ENCODE measurements around the gene CYGB. TPM values are rescaled to one million over a fixed set of nuclear protein-coding genes. Genes with fewer than 3 reads are reported as not detected.
A peak's percentile ranks its signal among the peaks of the same experiment; 100 is the strongest.

The CYGB gene
- total and polyA plus RNA-seq, 9 of the 15 experiments (the other 6 are each of a cell fraction or from before 2014, with no cell fraction given) = 0.08 to 0.95 (median 0.18) TPM; not detected in 5

DNA sequence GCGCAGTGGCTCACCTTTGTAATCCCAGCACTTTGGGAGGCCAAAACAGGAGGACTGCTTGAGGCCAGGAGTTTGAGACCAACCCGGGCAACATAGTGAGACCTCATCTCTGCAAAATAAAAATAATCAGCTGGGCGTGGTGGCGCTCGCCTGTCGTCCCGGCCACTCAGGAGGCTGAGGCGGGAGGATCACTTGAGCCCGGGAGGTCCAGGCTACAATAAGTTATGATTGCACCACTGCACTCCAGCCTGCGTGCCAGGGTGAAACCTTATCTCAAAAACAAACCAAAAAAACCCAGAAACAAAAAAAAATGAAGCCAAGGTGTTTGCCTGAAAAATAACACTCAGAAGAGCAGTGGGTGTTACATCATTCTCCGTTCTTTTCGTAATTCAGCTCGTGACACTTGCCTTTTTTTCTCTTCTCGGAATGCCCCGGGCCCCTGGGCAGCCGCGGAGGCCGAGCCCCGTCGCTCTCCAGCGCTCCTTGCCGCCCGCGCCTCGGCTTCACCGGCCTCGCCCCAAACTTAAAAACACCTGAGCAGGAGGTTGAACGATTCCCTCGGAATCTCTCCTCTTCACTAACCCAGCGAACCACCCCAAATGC is 19.4 kb upstream of the CYGB start (continued):
- TF ChIP-seq, protein P1, sequence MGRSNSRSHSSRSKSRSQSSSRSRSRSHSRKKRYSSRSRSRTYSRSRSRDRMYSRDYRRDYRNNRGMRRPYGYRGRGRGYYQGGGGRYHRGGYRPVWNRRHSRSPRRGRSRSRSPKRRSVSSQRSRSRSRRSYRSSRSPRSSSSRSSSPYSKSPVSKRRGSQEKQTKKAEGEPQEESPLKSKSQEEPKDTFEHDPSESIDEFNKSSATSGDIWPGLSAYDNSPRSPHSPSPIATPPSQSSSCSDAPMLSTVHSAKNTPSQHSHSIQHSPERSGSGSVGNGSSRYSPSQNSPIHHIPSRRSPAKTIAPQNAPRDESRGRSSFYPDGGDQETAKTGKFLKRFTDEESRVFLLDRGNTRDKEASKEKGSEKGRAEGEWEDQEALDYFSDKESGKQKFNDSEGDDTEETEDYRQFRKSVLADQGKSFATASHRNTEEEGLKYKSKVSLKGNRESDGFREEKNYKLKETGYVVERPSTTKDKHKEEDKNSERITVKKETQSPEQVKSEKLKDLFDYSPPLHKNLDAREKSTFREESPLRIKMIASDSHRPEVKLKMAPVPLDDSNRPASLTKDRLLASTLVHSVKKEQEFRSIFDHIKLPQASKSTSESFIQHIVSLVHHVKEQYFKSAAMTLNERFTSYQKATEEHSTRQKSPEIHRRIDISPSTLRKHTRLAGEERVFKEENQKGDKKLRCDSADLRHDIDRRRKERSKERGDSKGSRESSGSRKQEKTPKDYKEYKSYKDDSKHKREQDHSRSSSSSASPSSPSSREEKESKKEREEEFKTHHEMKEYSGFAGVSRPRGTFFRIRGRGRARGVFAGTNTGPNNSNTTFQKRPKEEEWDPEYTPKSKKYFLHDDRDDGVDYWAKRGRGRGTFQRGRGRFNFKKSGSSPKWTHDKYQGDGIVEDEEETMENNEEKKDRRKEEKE (IDR thresholded peaks at IDR 0.05; ENCODE audit: borderline replicate concordance in 1 of 2, control insufficient read depth in 1 of 2, low read depth in 2 of 2, low read length in 1 of 2) = no peak
- TF ChIP-seq GTF2F1 (IDR thresholded peaks at IDR 0.05; ENCODE audit: low read depth, low read length) (no peak), MEF2A (IDR thresholded peaks at IDR 0.05; ENCODE audit: control insufficient read depth, low read depth, low read length) (no peak), TAF1 (IDR thresholded peaks at IDR 0.05; ENCODE audit: control insufficient read depth, extremely low read depth, insufficient read depth, low read length, severe bottlenecking) (no peak), HLTF (IDR thresholded peaks at IDR 0.05) (no peak), CEBPG (CRISPR knock-in tag; IDR thresholded peaks at IDR 0.05) (0 out of 2 replicates have a peak, but pooled peaks have one; percentile 53), CEBPG (tag; conservative IDR thresholded peaks at IDR 0.05 in 1 of 2, IDR thresholded peaks at IDR 0.05 in 1 of 2) (peak; percentile 82 to 90), RB1 (IDR thresholded peaks at IDR 0.05; ENCODE audit: low read depth) (0 out of 2 replicates have a peak, but pooled peaks have one; percentile 8), ARID1B (IDR thresholded peaks at IDR 0.05) (peak; percentile 12; the same call in 1 of the 2 replicates), DPF2 (IDR thresholded peaks at IDR 0.05) (0 out of 2 replicates have a peak, but pooled peaks have one; percentile 18), MEIS2 (IDR thresholded peaks at IDR 0.05; ENCODE audit: partially characterized antibody) (no peak), HDAC2 (IDR thresholded peaks at IDR 0.05) (no peak), SP1 (CRISPR knock-in tag; IDR thresholded peaks at IDR 0.05) (no peak), SMARCE1 (IDR thresholded peaks at IDR 0.05) (peak; percentile 46; the same call in 1 of the 2 replicates)
- TF ChIP-seq, protein P2, sequence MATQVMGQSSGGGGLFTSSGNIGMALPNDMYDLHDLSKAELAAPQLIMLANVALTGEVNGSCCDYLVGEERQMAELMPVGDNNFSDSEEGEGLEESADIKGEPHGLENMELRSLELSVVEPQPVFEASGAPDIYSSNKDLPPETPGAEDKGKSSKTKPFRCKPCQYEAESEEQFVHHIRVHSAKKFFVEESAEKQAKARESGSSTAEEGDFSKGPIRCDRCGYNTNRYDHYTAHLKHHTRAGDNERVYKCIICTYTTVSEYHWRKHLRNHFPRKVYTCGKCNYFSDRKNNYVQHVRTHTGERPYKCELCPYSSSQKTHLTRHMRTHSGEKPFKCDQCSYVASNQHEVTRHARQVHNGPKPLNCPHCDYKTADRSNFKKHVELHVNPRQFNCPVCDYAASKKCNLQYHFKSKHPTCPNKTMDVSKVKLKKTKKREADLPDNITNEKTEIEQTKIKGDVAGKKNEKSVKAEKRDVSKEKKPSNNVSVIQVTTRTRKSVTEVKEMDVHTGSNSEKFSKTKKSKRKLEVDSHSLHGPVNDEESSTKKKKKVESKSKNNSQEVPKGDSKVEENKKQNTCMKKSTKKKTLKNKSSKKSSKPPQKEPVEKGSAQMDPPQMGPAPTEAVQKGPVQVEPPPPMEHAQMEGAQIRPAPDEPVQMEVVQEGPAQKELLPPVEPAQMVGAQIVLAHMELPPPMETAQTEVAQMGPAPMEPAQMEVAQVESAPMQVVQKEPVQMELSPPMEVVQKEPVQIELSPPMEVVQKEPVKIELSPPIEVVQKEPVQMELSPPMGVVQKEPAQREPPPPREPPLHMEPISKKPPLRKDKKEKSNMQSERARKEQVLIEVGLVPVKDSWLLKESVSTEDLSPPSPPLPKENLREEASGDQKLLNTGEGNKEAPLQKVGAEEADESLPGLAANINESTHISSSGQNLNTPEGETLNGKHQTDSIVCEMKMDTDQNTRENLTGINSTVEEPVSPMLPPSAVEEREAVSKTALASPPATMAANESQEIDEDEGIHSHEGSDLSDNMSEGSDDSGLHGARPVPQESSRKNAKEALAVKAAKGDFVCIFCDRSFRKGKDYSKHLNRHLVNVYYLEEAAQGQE (IDR thresholded peaks at IDR 0.05; ENCODE audit: borderline replicate concordance) = 0 out of 2 replicates have a peak, but pooled peaks have one; percentile 32
- TF ChIP-seq, protein P2 (CRISPR knock-in tag; IDR thresholded peaks at IDR 0.05; ENCODE audit: low read depth) = no peak
- TF ChIP-seq, protein P3, sequence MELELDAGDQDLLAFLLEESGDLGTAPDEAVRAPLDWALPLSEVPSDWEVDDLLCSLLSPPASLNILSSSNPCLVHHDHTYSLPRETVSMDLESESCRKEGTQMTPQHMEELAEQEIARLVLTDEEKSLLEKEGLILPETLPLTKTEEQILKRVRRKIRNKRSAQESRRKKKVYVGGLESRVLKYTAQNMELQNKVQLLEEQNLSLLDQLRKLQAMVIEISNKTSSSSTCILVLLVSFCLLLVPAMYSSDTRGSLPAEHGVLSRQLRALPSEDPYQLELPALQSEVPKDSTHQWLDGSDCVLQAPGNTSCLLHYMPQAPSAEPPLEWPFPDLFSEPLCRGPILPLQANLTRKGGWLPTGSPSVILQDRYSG (tag; conservative IDR thresholded peaks at IDR 0.05; ENCODE audit: low read depth) = no peak

Data from K562 (cell line).